SIG-M5 (cell line): ENCODE measurements around the gene NFIX.

Source experiments
- DNase-seq: peaks from one replicate; lab custom pipeline; 2025; lab: John Stamatoyannopoulos, UW

Gene NFIX

DNA sequence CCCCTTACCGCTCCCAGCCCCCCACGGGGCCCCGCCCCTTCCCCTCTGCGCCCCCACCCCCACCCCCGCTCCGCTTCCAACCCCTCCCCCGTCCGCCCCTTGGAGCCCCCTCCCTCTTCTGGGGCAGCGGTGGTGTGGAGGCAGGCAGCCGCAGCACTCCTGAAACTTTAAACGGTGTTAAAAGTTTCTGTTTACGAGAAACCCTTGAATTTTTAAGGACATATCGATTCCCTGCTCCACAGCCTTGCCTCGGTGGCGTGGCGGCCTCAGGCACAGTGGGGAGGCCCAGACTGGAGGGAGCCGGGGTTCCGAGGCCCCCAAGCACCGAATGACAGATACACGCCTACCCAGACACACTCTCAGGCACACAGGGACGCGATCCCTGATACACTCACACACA is 4.8 kb upstream of the NFIX start:
- no peak for DNase-seq

DNA sequence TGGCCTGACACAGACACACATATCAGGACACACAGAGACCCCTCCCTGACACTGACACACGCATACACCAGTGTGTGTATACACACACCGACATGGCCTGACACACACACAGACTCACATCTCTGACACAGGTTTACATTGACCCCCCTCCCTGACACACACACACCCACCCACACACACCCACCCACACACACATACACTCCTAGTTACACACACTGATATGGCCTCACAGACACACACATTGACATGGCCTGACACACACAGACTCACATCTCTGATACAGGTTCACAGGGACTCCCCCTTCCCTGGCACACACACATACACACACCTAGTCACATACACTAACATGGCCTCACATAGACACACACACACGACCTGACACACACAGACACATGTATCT is 4.4 kb upstream of the NFIX start:
- no peak for DNase-seq

DNA sequence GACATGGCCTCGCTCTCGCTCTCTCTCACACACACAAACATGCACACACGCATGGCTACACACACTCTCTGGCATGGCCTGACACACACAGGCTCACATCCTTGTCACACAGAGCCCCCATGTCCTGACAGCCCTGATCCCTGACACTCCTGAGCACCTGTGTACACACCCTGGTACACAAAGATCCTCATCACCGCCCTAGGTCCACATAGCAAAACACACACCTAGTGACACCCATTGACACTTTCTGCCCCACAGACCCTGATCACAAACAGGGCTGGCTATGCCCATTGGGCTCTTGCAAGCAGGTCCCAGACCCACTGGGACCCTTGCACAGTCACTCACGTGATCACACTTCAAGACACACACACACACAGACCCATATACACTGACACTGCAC is 4.0 kb upstream of the NFIX start:
- no peak for DNase-seq

DNA sequence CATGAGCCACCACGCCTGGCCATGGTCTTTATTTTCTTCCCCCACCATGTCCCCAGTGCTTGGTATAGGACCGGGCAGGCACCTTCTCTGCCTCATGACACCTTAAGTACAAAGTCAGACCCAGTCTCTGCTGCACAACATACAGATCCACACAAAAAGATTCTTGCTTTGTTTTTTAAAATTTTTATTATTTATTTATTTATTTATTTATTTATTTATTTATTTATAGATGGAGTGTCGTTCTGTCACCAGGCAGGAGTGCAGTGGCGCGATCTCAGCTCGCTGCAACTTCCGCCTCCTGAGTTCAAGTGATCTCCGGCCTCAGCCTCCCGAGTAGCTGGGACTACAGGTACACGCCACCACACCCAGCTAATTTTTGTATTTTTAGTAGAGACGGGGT is 2.5 kb upstream of the NFIX start:
- no peak for DNase-seq

DNA sequence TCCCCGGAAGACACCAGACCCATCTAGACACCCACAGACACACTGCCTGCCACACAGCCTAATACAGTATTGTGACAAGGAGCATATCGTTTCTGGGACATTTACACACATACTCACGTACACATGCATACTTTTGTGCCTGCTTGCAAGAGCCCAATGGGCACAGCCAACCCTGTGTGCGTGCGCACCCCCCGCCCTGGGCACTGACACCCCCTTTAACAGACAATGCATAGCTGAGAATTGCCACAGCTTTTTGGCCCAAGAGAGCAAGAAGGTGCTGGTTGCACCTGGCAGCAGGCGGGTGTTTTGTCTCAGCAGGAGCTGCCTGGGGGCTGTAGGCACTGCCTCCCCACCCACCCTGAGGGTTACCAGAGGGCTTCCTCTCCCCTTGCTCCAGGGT is 1.7 kb upstream of the NFIX start:
- DNase-seq = no peak

DNA sequence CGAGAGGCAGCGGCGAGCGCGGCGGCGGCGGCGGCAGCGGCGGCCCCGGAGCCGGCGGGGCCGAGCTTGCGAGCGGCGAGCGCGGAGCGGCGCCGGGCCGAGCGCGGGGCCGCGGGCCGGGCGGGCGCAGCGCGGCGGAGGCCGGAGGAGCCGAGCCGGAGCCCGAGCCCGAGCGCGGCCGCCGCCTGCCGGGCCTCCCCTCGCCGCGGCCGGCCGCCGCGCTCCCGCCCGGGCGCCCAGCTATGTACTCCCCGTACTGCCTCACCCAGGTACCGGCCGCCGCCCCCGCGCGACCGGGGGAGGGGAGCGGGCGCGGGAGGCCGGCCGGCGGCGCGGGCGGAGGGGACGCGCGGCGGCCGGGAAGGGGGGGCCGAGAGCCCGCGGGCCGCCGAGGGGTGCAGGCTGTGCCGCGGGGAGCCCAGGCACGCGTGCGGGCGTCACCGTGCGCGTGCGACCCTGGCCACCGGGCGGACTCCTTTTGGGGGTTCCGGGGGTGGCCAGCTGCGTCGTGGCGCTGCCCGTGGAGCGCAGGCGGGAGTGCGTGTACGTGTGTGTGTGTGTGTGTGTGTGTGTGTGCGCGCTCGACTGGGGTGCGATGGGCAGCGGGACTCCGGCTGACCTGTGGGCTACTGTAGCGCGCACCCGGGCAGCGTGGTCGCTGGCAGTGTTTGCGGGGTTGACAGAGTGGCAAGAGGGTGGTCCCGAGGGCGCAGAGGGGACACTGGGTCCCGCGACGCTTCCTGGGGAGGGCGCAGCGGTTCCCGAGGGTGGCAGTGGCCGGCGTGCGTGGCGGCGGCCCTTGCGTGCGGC is 526 bp downstream of the NFIX start:
- no peak for DNase-seq

DNA sequence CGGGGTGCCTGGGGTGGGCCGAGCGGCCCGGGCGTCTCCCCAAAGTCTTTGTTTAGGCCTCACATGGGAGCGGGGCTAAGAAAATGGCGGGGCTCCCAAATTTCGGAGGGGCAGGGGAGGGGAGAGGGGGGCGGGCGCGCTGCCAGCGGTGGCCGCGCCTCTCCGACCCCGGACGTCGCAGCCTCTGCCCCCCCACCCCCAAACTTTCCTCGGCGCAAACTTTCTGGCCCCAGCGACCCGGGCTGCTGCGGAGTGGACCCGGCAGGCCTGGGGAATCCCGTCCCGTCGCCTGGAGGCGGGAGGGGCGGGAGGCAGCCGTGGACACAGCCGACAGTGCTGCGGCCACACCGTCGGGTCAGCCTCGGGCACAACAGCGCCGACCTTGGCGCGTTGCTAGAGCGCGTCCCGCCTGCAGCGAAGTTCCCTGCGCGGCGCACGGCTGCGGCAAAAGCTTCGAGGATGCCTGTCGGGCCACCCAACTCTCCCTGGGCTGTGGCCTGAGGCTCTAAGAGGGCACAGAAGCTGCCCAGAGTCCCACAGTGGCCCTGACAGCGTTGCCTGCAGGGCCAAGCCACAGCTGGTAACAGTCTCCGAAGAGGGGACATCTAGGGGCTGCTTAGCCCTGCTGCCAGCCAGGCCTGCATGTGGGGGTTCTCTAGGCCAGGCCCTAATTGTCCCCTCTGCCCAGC is 1.3 kb downstream of the NFIX start:
- no peak for DNase-seq

DNA sequence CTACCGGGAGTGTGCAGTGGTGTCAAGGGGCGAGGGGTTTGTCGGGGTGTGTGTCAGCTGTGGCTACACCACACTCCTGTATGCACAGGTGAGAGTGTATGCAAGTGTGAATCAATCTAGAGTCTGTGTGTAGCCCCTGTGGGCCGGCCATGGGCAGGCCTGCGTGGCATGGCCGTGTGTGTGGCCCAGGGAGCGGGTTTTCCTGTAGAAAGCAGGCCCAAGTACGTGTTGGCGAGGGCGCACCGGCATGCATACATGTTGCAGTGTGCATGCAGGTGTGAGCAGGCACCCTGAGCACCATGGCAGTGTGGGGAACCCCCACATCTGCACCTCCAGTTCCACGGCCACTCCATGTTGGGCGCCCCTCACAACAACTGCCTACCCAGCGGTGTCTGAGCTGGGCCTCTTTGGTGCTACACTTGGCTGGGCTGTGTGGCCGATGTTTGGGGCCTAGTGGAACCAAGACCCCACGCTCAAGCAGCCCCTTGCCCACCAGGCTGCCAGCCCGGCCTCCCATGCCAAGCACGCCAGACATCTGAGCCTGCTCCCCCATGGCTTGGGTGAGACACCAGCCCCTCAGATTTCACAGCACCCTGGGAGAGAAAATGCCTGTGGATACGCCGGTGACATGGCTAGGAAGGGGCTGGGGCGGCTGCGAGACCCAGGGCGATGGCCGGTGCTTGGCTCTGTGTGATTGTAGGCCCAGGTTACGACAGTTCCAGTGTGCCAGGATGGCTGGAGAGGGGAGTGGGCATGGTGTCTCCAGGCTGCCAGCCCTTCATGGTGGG is 2.1 kb downstream of the NFIX start:
- no peak for DNase-seq

DNA sequence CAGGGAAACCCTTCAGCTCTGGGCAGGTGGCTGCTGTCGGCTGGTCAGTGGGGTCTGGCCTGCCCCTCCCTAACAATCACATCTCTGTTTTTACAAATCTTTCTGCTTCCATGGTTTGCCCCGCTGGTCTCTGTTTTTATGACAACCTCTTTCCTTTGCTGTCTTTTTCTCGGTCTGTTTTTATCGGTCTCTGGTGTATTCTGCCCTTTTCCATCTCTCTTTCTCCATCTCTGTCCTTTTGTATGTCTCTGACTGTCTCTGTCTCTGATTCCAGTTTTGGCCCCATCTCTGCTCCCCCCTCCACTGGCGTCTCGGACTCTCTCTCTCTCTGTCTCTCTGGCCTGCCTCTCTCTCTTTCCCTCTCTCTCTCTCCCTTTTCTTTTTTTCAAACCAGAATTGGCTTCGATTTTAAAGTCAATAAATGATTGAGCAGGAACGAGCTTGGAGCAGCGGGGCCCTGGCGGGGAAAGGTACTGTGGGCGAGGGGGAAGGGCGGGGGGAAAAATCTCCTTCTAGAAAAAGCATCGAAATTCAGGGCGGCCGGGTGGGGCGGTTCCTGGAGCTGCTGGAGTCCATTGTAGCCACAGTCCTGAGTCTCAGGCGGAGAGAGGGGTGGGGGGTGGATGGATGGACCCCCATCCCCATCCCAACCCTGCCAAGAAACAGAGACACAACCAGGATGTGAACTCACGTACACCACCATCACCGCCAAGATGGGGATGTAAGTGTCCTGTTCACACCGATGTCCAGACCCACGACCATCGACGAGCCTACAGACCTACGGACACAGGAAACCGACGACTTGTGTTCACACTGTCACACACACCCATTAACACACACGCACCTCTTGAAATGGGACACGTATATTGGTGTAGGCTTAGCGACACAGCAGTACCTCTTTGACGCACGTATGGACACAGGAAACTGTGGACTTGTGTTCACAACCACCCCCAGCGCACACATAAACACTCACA is 3.0 kb downstream of the NFIX start:
- no peak for DNase-seq

DNA sequence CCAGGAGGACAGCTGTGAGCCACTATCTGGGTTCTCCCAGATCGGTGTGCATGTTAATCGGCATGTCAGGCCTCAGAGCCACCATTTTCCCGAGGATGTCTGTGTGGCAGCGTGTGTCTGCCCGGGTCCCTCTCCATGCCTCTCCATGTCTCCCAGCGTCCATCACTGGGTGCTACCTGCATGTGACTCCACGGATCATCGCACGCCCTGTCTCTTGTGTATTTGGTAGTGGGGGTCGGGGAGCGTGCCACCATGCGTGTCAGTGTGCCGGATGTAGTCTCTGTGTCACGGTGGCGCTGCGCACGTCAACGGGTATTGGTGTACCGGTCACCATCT is 5.9 kb downstream of the NFIX start:
- DNase-seq = no peak

DNA sequence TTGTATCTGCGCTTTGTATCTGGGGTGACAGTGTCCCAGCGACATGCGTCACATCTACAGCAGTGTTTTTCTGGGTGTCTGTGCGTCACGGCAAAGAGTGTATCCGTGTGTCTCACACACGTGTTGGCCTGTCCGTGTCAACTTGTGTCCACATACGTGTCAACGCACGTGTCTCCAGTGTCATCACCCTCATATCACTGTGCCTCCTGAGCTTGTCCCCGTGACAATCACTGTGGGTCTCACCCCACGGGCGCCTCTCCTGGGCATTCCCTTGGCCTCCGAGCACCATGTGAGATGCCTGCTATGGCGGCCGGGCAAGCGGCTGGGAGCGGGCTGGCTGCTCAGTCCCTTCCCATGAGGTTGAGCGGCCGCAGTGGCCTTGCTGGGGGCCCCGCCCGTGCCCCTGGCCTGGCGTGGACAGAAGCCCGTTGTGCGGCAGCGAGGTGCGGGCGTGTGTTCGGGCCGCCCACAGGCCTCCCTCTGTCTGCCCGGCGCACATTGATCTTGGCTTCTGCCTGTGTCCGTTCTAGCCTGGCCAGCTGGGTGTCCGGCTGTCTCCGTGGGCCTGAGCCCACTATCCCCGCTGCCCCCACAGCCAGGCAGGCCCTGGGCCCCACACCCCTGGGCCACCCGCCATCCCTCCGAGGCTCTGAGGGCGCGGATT is 6.4 kb downstream of the NFIX start:
- no peak for DNase-seq

DNA sequence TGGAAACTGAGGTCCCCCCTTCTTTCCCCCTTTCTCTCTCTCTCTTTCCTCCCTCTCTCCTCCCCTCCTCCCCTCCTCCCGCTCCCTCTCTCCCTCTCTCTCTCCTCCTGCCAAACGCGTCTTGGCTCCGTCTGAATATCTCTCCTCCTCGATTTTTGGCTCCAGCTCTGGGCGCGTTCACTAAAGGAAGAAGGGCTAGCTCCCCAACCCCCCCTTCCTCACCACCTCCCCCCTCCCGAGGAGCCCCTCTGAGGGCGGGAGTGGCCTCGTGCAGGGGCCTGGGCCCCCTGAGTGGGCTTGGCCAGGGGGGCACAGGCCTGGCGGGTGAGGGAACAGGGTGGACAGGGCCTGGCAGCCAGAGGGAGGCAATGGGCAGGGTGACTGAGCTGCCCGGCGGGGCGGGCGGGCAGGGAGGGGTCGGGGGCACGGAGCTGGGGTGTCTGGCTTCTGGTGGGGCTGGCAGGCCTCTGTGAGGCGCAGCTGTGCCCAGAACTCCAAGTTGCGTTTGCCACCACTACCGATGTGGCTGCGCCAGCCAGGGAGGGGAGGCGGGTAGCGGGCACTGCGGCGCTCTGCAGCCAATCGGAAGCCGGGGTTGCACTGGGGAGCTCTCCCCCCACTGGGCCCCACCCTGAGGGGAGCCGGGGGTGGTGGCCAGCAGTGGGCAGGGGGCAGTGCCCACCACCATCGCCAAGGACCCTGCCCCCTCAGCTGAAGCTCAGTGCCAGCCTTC is 7.1 kb downstream of the NFIX start:
- DNase-seq = no peak

DNA sequence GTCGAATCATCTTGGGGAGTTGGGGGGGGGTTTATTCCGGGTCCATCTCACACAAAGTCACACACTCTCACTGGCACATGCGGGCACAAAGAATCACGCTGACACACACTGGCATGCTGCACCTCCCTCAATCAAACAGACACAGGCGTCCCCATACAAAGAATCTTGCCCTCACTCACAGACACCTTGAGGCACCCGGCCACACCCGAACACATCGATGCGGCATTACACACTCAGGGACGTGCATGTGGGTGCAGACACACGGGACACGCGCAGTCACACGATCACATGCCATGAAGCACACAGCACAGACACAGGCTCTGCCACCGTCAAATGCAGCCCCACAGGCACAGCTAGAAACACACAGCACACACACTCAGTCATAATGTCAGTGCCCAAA is 7.8 kb downstream of the NFIX start:
- no peak for DNase-seq

DNA sequence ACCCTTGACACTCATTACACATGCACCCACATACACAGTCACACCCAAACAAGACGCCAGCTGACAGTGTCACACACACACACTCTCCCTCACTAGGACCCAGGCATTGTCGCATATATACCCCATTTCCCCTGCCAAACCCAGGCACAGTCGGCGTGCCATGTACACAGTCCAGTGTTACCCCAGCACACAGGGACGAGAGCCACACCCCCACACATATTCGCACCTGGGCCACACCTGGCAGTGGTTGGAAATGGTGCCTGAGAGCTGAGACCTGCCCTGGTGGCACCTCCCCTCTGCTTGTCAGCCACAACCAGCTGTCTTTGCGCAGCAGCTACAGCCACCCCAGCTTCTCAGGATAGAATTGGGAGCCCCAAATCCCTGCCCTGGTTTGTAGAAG is 9.0 kb downstream of the NFIX start:
- no peak for DNase-seq

DNA sequence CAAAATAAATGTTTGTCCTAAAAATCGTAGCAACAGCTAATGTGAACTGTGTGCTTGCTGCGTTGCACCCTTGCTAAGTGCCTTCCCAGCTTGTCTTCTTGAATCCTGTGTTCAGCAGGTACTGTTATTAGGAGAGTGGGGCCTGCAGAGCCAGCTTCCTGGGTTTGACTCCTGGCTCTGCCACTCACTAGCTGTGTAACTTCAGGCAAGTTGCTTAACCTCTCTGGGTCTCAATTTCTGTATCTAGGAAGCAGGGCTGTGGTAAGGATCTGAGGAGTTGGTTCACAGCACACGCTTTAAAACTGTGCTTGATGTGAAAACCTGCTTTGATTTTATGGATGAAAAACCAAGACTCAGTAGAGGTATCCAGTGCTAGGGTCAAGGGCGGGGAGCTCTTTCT is 10.0 kb downstream of the NFIX start:
- no peak for DNase-seq

DNA sequence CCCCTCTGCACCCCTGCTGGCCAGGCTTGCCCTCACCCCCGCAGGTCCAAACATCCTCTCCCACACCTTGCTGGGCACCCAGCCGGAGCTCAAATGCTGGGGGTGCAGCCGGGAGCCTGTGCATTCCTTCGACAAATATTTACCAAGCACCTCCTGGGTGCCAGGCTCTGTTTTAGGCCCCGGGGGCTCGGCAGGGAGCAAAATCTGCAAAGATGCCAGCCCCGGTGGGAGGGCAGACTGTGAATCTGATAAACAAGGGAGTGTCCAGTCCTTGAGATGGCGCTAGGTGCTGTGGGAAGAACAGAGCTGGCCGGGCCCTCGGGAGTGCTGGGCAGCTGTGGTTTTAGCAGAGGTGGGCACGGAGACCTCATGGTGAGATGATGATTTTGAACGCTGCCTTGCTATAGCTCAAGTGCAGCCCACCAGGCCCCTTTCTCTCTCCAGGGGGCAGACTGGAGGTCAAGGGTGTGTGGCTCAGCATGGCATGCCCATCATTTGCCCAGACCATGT is 10.6 kb downstream of the NFIX start:
- no peak for DNase-seq

DNA sequence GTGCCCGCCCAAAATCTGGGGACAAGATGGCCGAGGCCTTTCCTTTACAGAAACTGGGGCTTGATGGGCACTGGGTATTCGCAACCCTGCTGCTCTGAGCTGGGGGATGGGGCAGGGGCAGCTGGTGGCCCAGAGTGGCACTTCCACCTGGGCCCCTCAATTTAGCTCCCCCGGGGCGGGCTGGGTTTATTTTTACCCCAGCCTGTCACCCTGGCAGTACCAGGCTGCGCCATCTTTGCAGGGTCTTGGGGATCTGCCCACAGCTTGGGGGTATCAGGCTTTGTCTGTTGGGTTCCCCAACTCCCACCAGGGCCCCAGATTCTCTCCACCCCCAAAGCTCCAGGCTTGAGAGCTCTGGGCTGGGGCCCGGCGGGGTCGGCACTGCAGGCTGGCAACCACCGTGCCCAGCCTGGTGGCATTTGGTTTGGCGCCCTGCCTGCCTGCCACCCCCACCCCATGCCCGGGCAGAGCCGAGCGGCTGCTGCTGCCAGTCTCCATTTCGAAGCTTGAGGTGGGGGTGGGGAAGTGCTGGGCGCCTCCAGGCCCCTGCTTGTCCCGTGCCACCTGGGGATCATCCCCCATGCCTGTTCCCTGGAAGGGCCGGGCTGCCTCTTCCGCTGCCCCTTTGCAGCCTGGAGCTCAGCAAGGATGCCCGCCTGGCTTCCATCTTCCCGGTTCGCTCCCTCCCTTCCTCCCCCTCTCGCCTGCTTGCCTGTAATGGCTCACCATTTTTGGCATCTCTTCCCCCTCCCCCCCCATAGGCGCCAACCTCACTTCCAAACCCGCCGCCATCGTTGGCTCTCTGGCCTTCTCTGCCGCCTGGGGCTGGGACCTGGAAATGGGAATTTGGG is 11.4 kb downstream of the NFIX start:
- DNase-seq = no peak

DNA sequence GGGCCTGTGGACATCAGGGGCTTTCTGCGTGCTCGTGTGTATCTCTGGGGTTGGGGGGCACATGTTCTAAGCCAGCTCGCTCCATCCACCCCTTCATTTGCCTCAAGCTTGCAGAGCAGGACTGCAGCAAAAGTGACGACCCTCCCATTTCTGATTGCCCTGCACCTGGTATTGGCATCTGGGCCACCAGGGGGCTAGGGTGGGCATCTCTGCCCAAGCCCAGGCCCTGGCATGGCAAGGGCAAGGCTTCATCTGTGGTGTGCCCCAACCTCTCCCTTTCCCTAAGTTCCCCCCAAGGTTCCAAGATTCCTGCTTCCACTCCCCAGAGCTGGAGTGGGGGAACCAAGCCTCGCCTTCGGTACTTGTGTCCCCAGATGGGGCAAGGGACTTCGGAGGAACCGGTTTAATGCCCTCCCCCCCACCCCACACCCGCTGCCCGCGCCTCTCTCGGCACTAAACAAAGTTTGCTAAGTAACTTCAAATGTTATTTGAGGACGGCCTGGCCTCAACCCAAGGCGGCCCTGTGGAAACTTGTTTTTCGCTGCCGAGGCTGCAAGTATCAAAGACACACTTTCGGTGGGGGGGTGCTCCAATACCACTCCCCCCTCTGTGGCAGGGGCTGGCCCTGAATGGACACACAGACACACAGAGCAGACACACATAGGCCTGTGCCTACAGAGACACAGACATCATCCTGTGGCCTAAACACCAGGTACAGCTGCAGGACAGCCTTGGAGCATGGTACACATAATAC is 12.2 kb downstream of the NFIX start:
- no peak for DNase-seq
